ENCODE measurements around the gene ZNF653.

Gene ZNF653

DNA sequence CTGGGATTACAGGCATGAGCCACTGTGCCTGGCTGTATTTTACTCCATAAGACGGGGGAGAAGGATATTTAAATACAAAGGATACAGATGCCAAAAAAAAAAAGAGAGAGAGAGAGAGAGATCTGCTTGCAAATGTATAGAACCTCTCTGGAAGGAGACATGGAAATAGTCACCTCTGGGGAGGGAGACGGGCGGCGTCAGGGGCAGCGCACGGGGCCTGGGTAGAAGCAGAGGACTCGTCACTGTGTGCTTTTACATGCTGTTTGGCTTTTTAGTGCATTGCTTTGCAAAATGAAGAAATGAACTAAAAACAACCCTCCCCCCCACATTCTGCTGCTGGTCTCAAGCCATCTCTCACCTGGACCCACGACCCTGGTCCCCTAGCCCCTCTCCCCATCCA, 4.8 kb upstream of the ZNF653 start:
- no peak for DNase-seq (ENCODE audit: low spot score)
- TF ChIP-seq, protein P1, sequence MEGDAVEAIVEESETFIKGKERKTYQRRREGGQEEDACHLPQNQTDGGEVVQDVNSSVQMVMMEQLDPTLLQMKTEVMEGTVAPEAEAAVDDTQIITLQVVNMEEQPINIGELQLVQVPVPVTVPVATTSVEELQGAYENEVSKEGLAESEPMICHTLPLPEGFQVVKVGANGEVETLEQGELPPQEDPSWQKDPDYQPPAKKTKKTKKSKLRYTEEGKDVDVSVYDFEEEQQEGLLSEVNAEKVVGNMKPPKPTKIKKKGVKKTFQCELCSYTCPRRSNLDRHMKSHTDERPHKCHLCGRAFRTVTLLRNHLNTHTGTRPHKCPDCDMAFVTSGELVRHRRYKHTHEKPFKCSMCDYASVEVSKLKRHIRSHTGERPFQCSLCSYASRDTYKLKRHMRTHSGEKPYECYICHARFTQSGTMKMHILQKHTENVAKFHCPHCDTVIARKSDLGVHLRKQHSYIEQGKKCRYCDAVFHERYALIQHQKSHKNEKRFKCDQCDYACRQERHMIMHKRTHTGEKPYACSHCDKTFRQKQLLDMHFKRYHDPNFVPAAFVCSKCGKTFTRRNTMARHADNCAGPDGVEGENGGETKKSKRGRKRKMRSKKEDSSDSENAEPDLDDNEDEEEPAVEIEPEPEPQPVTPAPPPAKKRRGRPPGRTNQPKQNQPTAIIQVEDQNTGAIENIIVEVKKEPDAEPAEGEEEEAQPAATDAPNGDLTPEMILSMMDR (IDR thresholded peaks at IDR 0.05; ENCODE audit: extremely low read depth, missing control alignments) = no peak

DNA sequence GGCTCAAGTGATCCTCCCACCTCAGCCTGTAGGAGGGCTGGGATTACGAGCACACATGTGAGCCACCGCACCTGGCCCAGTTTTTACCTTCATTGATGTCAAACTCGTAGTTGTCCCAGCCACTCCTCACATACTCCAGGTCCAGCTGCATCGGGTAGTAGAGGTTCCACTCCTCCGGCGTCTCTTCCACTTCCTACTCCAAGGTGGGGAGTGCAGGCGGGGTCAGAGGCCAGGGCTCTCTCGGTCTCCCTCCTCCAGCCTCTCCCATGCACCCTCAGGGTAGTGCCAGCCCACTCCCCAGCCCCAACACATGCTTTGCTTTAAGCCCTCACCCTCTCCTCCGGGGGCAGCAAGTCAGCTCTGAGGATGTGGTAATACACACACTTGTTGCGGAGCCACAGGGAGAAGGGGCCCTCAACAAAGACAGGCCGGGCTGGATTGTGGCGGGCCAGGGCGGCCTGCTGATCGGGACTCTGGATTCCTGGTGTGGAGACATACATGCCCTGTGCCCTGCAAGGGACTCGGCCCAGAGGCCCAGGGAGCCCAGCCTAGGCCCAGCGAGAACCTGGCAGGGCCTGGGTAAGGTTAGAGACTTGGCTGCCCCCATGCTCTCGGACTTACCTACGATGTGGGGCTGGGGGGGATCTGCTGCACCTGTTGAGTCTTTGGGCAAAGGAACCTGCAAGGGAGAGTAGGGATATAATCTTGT, 1.9 kb upstream of the ZNF653 start:
- TF ChIP-seq, protein P1 (IDR thresholded peaks at IDR 0.05; ENCODE audit: extremely low read depth, missing control alignments) = no peak
- DNase-seq (ENCODE audit: low spot score) = no peak

DNA sequence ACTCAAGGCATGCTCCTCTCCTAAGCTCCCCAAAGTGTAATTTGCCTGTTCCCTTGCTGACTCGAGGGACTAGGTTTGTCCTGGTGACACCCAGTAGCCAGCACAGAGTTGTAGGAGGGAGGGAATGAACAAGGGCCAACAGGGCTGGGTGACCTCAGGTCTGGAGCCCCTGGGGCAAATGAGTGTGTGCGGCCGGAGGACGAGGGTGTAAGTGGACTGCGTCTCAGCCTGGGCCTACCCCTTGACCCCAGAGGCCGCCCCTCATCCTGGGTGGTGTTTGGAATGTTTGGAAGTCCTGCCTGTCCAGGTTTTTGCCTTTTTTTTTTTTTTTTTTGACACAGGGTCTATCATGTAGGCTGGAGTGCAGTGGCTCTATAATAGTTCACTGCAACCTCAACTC, 1.3 kb upstream of the ZNF653 start:
- DNase-seq (ENCODE audit: low spot score) = no peak
- TF ChIP-seq, protein P1 (IDR thresholded peaks at IDR 0.05; ENCODE audit: extremely low read depth, missing control alignments) = no peak

DNA sequence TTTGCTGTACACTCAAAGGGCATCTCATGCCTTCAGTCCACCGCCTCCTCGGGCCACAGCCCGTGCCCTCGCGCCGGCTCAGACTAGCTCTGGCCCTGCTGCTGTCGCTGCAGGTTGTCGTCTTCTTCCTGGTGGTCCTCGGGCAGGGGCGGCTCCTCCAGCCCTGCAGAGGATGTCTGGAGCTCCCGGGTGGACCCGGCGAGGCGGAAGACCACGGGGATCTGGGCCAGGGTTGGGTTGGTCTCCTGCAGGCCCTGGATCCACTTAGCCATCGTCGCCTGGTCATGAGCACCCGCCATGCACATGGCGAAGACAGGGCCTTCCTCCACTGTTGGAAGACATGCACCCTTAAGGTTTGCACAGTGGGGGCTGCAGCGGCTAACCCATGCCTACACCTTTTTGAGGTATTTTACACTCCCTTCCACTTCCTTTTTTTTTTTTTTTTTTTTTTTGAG, 489 bp upstream of the ZNF653 start:
- TF ChIP-seq, protein P1 (IDR thresholded peaks at IDR 0.05; ENCODE audit: extremely low read depth, missing control alignments) = no peak
- DNase-seq (ENCODE audit: low spot score) = no peak

DNA sequence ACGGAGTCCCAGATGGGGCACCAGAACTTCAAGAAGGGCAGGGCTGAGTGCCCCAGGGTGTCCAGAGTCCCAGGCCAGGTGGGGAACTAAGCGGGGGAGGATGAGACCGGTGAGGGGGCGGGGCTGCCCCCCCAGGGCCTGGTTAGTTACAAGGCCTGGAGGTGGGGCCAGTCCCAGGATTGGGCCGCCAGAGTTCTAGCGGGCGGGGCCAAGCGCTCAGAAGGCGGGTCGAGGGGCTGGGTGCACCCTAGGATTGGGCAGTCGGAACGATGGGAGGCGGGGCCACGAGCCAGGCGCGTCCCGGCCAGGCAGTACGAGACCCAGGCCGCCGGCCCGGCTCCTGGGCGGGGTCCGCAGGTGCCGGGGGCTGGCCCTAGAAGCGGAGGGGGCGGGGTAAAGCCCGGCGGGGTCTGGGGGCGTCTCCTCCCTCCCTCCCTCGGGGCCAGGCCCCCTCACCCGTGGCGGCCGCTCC, 571 bp downstream of the ZNF653 start:
- peak; percentile 99 for DNase-seq (ENCODE audit: low spot score)
- TF ChIP-seq, protein P1 (IDR thresholded peaks at IDR 0.05; ENCODE audit: extremely low read depth, missing control alignments) = no peak

DNA sequence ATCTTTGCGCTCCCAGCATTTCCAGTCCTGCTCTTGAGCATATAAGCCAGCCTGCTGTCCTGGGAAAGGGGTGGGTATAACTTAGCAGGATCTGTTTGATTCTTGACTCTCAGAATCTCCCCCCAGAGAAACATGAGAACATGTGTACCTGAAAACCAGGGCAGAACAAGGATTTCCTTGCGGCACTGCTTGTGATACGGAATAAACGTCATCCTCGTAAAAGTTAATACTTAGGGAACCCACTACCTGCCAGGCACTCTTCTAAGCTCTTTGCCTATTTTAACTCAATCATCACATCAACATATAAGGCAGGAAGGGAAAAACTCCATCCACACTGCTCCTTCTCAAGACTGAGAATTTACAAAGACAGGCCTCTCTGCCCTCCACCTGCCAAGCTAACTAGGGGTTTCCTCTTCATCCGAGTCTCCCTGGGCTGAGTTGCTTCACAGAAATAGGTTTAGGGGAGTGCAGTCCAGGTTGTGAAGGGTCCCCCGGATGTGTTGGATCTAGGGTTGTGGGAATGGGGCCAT, 1.1 kb downstream of the ZNF653 start:
- TF ChIP-seq, protein P1 (IDR thresholded peaks at IDR 0.05; ENCODE audit: extremely low read depth, missing control alignments) = no peak
- no peak for DNase-seq (ENCODE audit: low spot score)

DNA sequence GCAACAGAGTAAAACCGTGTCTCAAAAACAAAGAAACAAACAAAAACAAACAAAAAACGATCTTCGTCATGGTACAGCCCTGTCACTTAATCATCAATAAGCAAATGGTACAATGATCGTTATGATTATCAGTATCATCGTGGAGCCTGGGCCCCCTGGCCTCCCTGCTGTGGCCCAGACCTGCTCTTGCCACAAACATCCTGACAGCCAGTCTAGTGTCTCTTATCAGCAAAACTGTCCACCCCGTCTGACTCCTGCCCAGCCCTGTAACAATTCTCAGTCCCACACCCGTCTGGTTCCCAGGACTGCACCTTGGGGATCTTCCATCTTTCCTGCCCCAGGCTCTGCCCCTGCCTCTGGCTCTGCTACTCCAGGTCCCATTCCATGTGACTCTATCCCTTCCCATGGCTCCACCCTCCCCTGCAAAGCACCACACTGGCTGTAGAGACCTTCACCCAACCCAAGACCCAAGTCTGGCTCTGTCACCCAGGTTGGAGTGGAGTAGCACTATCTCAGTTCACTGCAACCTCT, 5.7 kb downstream of the ZNF653 start:
- no peak for DNase-seq (ENCODE audit: low spot score)
- TF ChIP-seq, protein P1 (IDR thresholded peaks at IDR 0.05; ENCODE audit: extremely low read depth, missing control alignments) = no peak
